ENCODE measurements around the gene ABCC5. TPM values are rescaled to one million over a fixed set of nuclear protein-coding genes. Genes with fewer than 3 reads are reported as not detected.

Gene ABCC5
- total RNA-seq, 1 donor from 2014 or later = 52.0 TPM

DNA sequence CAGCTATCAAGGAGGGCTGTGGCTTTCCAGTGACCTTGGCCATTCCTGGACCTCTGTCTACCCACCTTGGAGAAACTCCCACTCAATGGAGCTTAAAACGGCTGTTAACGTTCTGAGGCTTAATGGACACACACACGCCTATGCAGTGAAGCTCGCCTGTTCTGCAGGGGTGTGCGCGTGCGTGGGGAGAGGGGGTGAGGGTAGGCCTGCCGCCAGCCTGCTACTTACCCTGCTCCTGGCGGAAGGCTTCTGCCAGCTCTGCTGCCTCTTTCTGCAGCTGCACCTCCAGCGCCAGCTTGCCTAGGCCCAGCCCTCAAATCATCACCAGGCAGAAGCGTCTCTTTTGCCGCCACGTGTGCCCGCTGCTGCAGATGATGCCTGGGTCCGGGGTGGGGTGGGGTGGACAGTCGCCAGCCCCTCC lies 109.8 kb downstream of the ABCC5 start:
- DNase-seq (ENCODE audit: low read depth) (no peak), FAIRE-seq (no peak)
- peaks cover 2% of the 10 kb centered on the region for H3K36me3 Mint-ChIP-seq (ENCODE audit: low read depth, unreplicated experiment)
- TF ChIP-seq EZH2 (IDR thresholded peaks at IDR 0.05; ENCODE audit: insufficient read depth, low read length) (no peak), CTCF (IDR thresholded peaks at IDR 0.05; ENCODE audit: insufficient read depth, low read depth, low read length) (no peak)
- no peak overlapping the region for H3K27ac Mint-ChIP-seq (ENCODE audit: unreplicated experiment)
- H3K4me3 Mint-ChIP-seq (ENCODE audit: unreplicated experiment) = no peak overlapping the region
- peaks cover 32% of the 10 kb centered on the region for H3K27me3 Mint-ChIP-seq (ENCODE audit: low read depth, unreplicated experiment)
- H3K4me2 ChIP-seq (ENCODE audit: low read length) = no peak overlapping the region
- H3K9me3 ChIP-seq (ENCODE audit: insufficient read depth, low read depth, low read length) = no peaks in the 10 kb centered on the region
- no peaks in the 10 kb centered on the region for H3K4me1 Mint-ChIP-seq (ENCODE audit: low read depth, unreplicated experiment)
- H3K36me3 ChIP-seq (ENCODE audit: insufficient read depth, low read length) = no peaks in the 10 kb centered on the region
- no peaks in the 10 kb centered on the region for H3K9me3 Mint-ChIP-seq (ENCODE audit: unreplicated experiment)
- H4K20me1 ChIP-seq (ENCODE audit: insufficient read depth, low read length) = no peaks in the 10 kb centered on the region
- H3K4me1 ChIP-seq (ENCODE audit: insufficient read depth, low read length) = no peaks in the 10 kb centered on the region
- H3K27ac ChIP-seq (ENCODE audit: low read depth, low read length) = no peak overlapping the region
- H2AFZ ChIP-seq (ENCODE audit: low read depth, low read length) = no peak overlapping the region
- no peaks in the 10 kb centered on the region for H3K79me2 ChIP-seq (ENCODE audit: insufficient read depth, low read length)
- H3K9ac ChIP-seq (ENCODE audit: low read length) = no peak overlapping the region
- H3K4me3 ChIP-seq (ENCODE audit: insufficient read depth, low read depth, low read length) = no peak overlapping the region
- H3K27me3 ChIP-seq (ENCODE audit: insufficient read depth, low read length) = peaks cover 9% of the 10 kb centered on the region

- Mint-ChIP-seq H3K27me3 (ENCODE audit: low read depth, unreplicated experiment) (peaks cover 29% of the 10 kb centered on the region), H3K27ac (ENCODE audit: unreplicated experiment) (no peak overlapping the region), H3K9me3 (ENCODE audit: unreplicated experiment) (no peaks in the 10 kb centered on the region), H3K36me3 (ENCODE audit: low read depth, unreplicated experiment) (peaks cover 2% of the 10 kb centered on the region), H3K4me1 (ENCODE audit: low read depth, unreplicated experiment) (no peaks in the 10 kb centered on the region), H3K4me3 (ENCODE audit: unreplicated experiment) (no peak overlapping the region)
- H3K79me2 ChIP-seq (ENCODE audit: insufficient read depth, low read length) = no peaks in the 10 kb centered on the region
- H3K4me3 ChIP-seq (ENCODE audit: insufficient read depth, low read depth, low read length) = no peak overlapping the region
- no peaks in the 10 kb centered on the region for H3K36me3 ChIP-seq (ENCODE audit: insufficient read depth, low read length)
- H3K9me3 ChIP-seq (ENCODE audit: insufficient read depth, low read depth, low read length) = no peaks in the 10 kb centered on the region
- FAIRE-seq (no peak), DNase-seq (ENCODE audit: low read depth) (no peak)
- TF ChIP-seq CTCF (IDR thresholded peaks at IDR 0.05; ENCODE audit: insufficient read depth, low read depth, low read length) = no peak
- no peak for TF ChIP-seq EZH2 (IDR thresholded peaks at IDR 0.05; ENCODE audit: insufficient read depth, low read length)
- H3K27ac ChIP-seq (ENCODE audit: low read depth, low read length) = no peak overlapping the region
- H2AFZ ChIP-seq (ENCODE audit: low read depth, low read length) = no peak overlapping the region
- H3K4me1 ChIP-seq (ENCODE audit: insufficient read depth, low read length) = no peaks in the 10 kb centered on the region
- no peak overlapping the region for H3K4me2 ChIP-seq (ENCODE audit: low read length)
- no peaks in the 10 kb centered on the region for H4K20me1 ChIP-seq (ENCODE audit: insufficient read depth, low read length)
- peaks cover 9% of the 10 kb centered on the region for H3K27me3 ChIP-seq (ENCODE audit: insufficient read depth, low read length)
- no peak overlapping the region for H3K9ac ChIP-seq (ENCODE audit: low read length)
Observed at GRCh38 chr3:183907176-183907575, 110.5 kb downstream of the ABCC5 start.

DNA sequence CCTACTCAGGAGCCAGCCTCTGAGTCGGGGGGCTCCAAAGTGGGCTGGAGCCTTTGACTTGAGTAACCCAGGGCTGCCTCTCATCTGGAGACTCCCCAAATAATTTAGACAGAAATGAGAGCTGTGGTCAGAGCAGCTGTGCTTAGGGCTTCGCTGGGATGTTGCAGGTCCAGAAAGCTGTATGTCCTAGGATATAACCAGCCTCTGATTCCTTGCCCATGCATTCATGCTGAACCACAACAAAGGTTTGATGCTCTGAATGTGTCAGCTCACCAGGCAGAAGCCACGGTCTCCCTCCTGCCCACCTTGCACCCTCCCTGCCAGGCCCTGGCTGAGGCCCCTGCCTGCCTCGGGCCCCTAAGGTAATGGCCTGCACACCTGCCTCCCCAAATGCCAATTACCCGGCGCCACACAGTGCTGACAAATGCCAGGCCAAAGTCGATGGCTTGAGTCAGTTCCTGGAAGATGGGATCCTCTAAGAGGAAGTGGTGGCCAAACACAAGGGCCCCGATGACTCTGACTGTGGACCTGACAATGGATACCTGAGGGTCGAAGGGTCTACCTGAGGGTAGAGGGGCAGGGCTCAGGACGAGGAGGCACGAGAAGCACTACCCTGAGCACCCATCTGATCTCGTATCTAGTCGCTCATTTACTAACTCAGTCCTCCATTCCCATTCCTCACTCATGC lies 111.3 kb downstream of the ABCC5 start:
- Histone ChIP-seq H3K9me3 (ENCODE audit: insufficient read depth, low read depth, low read length) (no peaks in the 10 kb centered on the region), H3K4me1 (ENCODE audit: insufficient read depth, low read length) (no peaks in the 10 kb centered on the region), H3K9ac (ENCODE audit: low read length) (no peak overlapping the region), H2AFZ (ENCODE audit: low read depth, low read length) (no peak overlapping the region), H3K27ac (ENCODE audit: low read depth, low read length) (no peak overlapping the region), H3K4me3 (ENCODE audit: insufficient read depth, low read depth, low read length) (no peak overlapping the region), H3K79me2 (ENCODE audit: insufficient read depth, low read length) (no peaks in the 10 kb centered on the region), H3K36me3 (ENCODE audit: insufficient read depth, low read length) (no peaks in the 10 kb centered on the region), H3K4me2 (ENCODE audit: low read length) (no peak overlapping the region), H3K27me3 (ENCODE audit: insufficient read depth, low read length) (peaks cover 14% of the 10 kb centered on the region), H4K20me1 (ENCODE audit: insufficient read depth, low read length) (no peaks in the 10 kb centered on the region)
- DNase-seq (ENCODE audit: low read depth) = no peak
- no peak for FAIRE-seq
- TF ChIP-seq CTCF (IDR thresholded peaks at IDR 0.05; ENCODE audit: insufficient read depth, low read depth, low read length) (no peak), EZH2 (IDR thresholded peaks at IDR 0.05; ENCODE audit: insufficient read depth, low read length) (no peak)
- no peak overlapping the region for H3K27ac Mint-ChIP-seq (ENCODE audit: unreplicated experiment)
- H3K27me3 Mint-ChIP-seq (ENCODE audit: low read depth, unreplicated experiment) = peaks cover 26% of the 10 kb centered on the region
- peaks cover 2% of the 10 kb centered on the region for H3K36me3 Mint-ChIP-seq (ENCODE audit: low read depth, unreplicated experiment)
- no peak overlapping the region for H3K4me3 Mint-ChIP-seq (ENCODE audit: unreplicated experiment)
- H3K4me1 Mint-ChIP-seq (ENCODE audit: low read depth, unreplicated experiment) = no peaks in the 10 kb centered on the region
- H3K9me3 Mint-ChIP-seq (ENCODE audit: unreplicated experiment) = no peaks in the 10 kb centered on the region

Measured in astrocyte (in vitro differentiated cells and primary cell).